HuH-7 (cell line): Measurements from ENCODE around the gene G6PC2.
"Not testable (repeated sequence)": the region's sequence is repeated elsewhere in the genome, so short reads cannot be mapped to it uniquely, and the experiment has no call there.

Source experiments
- DNase-seq: peaks from one replicate; pipeline ENCODE4 v3.0.0; 2011; ENCODE audit warnings: low spot score

G6PC2 gene

DNA sequence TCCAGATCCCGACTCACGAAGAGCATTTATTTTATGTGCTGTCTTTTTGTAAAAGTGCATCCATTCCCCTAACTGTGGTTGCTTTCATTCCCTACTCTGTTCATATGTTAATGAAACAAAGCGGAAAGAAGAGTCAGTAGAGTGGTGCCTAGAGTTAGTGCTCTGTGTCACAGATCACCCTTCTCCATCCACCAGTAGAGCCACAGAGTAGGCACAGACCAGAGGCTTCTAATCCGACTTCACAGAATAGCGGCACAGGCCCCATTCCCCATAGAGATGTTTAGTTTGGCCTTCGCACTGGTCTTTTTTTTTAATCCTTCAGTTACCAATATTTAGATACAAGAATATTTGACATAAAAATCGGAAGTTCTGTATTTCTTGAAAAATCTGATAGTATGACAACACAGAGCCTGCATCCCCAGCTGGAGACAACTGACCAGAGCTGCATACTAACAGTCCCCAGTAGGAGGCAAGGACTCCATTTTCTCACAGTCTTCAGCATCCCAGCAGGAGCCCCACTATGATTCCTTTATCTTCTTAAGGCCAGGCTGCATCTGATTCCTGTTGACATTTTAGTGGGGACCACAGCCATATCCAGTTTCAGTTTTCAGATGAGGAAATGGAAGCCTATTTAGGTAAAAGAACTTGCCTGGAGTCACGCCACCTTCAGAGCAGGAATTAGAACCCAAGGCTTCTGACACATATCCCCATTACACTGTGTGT, 7.0 kb downstream of the G6PC2 start:
- DNase-seq: no peak

DNA sequence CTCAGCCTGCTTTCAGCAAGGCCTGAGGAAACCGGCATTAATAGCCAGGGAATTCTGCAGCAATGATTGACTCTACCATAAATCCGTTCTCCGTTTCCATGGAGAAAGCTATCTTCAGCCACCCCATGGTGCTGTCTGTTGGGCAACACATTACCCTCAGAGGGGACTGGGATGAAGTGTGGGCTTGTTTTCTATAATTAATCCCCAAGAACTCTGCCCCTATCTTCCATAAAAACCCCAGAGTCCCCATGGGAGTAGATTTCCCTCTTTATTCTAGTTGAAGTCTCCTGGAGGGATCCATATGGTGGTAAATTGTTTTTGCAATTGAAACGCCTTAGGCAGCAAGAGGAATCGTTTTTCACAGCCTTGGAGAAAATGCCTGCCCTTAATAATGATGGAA, 9.2 kb downstream of the G6PC2 start:
- DNase-seq: no peak

DNA sequence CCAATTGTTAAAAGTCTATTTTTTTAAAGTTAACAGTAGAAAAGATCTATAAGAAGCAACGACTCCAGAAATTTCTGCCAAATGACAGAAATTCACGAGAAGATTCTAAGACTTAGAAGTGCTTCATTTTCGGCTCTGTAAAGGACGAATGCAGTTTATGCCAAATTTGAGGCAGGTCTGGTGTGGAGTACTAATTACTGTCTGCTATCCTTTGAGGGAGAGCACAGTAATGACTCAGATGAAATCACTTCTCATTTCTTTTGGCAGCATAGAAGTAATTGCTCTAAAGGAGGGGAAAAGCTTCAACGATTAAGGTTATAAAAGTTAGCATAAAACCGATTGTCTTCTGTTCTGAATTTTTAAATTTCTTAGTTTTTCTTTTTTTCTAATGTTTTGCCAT, 11.4 kb downstream of the G6PC2 start:
- no peak for DNase-seq

DNA sequence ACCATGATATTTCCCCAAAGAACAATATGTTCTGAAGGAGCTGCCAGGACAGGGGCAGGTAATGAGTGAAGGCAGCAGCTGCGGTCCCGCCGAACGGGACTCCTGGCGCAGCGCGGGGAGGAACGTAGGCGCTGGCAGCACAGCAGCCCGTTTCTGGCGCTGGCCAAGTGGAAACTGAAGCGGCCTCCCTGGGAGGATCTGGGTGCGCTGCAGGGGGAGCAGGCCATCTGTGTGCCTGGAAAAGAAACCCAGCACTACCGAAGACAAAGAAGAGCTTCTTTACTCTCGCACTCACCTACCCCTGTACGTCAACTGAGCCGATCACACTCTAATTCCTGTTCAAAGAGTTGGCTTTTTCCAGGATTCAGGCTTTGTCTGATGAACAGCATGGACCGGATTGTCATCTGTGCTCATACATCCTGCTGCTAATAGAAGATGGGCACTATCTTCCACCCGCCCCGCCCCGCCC, 11.8 kb downstream of the G6PC2 start:
- DNase-seq: no peak

DNA sequence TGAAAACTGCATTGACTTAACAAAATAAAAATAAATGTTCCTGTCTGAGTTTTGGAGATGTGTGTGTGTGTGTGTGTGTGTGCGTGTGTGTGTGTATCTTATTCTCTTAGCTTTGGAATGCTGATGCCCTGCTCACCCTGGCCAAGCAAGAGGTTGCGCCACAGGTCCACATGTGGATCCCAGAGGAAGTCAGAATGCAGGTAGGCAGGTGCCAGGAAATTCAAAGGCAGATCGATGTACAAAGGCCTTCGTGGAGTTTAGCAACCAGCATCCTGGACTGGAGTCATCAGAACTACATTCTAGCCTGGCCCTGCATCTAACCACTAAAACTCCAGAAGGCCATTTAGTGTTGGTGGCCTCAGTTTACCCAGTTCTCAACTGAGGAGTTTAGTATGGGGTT, 12.4 kb downstream of the G6PC2 start:
- DNase-seq: no peak

DNA sequence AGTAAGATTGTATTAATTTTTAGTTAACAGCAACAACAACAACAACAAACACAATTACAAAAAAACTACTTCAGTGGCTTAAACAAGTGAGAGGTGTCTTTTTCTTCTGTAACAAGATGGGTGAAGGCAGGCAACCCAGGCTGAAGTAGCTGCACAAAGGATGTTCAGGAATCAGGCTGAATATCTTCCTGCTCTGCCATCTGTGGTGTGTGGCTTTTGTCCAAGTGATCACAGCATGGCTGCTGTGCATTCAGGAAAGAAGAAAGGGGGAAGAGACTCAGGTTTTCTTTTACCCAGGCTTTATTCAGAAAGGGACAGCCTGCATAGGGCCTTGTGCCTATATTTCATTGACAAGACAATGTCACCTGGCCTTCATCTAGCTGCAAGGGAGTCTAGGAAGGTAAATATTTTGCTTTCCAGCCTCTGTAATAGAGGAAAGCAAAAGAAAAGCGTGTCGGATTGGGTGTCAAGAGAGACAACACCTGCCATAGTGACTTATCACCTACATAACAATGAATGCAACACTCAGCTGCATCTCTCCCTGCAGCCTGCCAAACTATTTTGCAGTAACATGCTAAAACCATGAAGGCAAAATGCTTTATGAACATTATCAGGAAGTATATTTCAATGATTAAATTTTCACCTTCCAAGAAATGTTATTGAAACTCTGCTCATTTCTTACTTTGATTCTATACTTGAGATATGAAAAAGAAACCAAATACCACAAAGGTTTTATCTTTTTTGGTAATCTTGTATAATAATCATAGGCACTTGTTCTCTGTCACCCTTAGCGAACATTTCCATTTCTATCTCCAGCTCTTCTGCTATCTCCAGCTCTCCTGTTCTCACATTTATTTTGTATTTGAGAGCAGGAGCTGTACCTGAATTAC, 14.6 kb downstream of the G6PC2 start:
- DNase-seq: no peak

DNA sequence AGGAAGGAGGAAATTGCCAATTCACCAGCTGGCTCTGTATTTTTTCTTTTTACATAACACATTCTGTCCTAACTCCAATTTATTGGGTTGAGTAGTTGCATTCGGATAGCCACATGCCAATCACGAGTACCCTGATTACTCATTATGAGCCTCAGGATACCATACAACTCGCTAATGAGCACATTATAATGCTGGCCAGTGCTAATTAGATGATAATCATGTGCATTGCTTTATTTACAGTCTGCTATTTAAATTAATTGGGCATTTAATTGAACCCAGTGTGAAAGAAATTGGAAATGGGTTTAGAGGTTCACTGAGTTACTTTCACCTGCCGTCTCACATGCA, 15.2 kb downstream of the G6PC2 start:
- no peak for DNase-seq

DNA sequence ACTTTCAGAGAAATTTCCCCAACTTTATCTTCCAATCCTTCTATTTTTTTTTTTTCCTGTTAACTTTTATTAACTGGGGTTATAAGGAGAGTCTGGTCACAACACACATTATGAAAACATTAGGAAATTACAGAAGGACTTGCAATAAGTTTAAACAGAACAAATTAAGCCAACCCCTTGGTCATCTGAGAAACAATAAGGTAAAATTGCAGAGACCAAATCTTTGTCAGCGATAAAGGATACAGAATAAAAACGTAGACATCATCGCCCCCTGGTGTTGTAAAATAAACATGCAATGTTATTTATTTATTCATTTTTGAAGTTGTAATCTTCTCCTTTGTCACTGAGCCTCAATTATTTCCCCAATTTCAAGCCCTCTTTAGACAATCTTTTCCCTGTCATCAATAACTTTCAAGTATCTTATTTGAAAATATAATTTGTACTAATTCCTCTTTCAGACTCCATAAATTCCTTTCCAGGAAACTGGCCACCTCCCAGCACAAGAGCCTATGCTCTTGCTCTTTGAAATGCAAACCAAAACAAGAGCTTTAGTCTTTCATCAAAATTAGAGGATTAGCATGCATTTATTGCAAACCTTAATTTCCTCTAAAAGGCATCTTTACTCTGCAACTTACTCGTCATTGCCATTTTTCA, 19.5 kb downstream of the G6PC2 start:
- DNase-seq: peak; percentile 48

DNA sequence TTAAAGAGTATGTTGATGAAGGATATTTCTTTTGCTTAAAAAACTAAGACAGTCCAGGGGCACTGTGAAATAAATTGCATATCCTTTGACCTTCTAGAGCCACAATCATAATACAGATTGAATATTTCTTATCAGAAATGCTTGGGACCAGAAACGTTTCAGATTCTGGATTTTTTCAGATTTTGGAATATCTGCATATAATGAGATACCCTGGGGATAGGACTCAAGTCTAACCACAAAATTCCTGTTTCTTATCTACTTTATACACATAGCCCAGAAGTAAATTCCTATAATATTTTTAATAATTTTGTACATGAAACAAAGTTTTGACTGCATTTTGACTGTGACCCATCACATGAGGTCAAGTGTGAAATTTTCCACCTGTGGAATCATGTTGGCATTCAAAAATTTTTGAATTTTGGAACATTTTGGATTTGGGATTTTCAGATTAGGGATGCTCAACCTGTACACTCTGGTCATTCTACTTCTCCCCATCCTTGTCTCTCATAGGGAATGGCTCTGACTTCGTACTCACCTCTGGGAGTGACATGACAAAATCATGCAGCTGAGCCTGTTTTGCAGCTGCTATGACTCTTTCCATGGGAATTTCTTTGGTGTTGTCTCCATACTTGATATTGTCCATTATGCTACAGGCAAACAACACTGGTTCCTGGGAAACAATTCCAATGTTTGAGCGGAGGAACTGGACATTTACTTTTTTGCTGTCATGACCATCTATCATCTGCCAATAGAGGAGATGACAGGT, 25.7 kb downstream of the G6PC2 start:
- DNase-seq: no peak

DNA sequence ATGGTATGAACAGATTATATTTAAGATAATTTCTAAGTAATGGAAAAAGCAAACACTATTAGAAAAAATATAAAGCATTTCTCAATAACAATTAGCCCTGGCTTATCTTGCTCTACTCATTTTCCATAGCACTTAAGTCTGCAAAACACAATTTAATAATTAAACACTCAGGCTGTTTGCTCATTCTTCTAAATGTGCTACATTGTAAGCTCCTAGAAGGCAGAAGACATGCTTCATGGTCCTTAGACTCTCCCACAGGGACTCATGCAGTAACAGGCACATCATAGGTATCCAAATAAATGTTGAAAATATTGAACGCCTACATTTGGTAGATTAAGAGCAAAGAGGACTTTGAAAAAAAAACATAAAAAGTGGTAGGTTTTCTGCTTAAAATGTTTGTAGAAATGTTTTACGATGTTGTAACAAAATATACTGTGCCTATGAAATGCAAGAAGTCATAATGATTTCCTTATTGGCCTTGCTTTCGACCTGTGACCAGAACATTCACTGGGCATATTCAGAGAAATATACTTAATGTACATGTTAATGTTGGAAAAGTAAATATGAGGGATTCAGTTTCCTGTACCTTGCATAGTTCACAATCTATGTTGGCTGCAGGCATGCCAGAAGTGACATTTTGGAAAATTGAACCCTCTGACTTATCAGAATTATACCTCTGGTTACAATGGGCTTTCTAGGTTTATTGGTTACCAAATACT, 27.2 kb downstream of the G6PC2 start:
- DNase-seq: no peak

DNA sequence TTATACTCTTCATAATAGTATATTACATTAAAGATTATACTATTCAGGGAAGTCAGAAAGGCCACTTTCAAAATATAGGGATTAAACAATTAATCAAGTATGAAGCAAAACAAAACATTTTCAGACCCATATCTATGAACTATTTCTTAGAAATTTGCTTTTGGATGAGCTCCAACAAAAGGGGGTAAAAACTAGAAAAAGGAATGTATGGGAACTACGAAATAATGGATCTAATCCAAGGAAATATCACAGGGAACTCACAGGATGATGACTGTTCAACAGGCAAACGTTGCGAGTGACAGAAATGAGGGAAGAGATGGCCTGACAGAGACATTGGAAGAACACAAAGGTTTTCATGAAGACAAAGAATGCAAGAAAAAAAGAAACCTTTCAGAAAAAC, 27.9 kb downstream of the G6PC2 start:
- no peak for DNase-seq

DNA sequence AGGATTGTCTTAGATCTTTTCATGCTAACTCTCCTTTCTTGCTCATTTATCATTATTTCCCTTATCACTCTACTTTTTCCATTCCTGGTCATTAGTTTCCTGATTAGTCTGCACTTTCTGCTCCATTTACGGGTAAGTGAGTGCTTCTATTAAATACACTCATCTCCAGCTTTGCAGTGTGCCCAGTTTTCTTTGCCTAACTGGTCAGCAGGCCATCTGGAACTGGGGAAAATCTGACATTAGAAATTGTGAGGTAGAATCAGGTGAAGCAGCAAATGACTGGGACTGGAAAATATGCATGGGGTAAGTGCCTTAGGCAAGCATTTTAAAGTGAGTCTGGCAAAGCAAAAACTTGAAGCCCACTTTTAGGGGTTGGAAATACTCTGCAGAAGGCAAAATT, 29.2 kb downstream of the G6PC2 start:
- DNase-seq: no peak

DNA sequence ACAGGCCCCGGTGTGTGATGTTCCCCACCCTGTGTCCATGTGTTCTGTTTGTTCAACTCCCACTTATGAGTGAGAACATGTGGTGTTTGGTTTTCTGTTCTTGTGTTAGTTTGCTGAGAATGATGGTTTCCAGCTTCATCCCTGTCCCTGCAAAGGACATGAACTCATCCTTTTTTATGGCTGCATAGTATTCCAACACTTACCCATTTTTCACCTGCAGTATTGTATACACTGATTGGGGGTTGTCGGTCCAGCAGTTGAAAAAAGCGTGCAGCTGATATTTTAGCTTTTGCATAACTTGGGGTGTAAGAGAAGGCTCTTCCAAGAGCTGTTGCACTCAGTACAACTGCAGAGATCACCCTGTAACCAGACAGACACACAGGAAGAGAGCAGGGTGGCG, 31.1 kb downstream of the G6PC2 start:
- DNase-seq: not testable (repeated sequence)

DNA sequence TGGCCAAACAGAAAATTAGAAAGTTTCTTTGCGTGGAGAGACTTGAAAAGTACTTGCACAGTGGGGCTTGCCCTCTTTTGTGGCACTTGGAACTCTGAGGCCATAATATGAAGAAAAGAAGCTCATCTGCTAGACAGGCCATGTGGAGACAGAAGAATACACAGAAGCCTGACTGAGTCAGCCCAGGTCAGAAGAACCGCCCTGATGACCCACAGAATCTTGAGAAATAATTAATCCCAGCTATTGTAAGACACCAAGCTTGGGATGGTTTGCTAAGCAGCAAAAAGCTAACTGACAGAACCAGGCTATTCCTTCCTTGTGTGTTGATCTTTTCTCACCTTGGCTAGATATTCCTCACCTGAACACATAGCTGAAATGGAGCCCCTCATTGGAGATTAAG, 33.7 kb downstream of the G6PC2 start:
- DNase-seq: no peak

DNA sequence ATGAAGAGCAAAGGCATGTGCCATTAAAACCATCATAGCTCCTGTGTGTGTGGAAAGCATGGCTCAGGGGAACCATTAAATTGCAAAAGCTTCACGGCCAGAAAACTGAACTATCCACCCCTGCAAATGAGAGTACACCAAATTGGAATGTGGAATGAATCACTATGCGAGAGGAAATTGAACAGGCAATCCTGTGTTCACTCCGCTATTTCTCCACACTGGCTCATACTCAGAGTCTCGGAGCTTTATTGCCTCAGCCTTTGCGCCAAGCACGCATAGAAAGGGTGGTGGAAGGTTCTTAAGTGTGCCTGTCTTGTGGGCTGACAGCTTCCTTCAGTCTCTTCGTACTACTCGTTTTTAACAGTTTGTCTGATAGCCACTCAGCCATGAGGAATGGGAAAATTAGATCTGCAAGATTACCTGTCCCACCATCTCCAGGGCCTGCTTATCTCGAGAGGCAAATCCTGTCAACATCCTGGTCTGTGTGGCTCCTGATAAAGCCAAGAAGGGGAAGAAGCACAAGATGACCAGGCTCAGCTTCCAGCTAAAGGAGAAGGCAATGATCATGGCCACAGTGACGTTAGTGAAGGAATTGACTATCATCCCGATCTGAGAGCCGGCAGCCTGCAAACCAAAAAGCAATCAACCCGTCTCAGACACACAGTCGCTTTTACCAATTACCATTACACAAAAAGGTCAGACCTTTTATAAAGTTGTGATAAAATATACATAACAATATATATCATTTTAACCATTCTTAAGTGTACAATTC, 34.9 kb downstream of the G6PC2 start:
- DNase-seq: no peak

DNA sequence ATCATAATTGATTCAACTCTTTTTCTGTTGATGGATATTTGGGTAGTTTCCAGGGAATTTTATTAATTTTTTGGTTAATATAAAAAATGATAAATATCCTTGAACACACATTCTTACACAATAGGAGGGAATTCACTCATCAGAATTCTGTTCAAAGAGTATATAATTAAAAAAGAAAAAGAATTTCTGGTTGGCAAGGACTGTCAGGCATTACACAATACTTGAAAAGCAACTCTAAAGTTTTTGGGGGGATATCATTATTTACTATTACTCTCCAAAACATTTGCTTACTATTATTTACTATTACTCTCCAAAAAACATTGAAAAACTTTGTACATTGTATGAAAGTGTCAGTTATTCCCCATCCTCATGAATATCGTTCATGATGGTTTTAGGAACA, 38.0 kb downstream of the G6PC2 start:
- DNase-seq: no peak

DNA sequence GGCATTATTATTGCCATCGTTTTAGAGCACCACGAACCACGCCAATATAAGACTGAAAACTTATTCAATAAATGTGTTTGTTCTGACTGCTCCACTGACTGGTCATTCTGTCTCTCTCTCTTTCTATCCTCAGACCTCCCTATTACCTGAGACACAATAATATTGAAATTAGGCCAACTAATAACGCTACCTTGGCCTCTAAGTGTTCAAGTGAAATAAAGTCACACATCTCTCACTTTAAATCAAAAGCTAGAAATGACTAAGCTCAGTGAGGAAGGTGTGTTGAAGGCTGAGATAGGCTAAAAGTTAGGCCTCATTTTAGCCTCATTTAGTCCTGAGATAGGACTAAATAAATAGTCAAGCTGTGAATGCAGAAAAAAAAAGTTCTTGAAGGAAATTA, 38.8 kb downstream of the G6PC2 start:
- DNase-seq: no peak

DNA sequence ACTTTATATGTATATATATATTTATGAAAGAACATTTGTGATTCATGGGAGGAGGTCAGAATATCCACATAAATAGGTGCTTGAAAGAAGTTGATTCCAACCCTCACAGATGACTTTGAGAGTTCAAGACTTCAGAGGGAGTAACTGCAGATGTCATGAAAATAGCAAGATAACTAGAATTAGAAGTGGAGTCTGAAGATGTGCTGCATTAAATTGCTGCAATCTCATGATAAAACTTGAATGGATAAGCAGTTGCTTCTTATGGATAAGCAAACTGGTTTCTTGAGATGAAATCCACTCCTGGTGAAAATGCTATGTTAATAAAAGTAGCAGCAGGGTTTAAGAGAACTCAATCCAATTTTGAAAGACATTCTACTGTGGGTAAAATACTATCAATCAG, 40.2 kb downstream of the G6PC2 start:
- no peak for DNase-seq

DNA sequence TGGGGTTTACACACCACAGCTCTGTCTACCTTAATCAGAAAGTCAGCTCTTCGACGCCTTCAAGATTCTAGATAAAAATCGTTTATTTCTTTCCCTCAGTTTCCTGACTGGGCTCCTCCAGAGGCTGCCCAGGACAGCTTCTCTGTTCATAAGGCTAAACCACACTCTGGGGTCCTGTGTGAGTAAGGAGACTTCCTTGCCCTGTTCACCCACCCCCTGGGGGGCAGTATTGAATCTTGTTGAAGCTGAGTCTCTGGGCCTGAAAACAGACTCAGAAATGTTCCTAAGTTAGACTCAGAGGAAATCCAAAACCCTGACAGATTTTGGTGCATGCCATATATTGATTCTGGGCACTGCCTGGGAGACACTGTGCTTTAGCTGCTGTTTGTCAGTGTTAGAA, 43.0 kb downstream of the G6PC2 start:
- DNase-seq: no peak

DNA sequence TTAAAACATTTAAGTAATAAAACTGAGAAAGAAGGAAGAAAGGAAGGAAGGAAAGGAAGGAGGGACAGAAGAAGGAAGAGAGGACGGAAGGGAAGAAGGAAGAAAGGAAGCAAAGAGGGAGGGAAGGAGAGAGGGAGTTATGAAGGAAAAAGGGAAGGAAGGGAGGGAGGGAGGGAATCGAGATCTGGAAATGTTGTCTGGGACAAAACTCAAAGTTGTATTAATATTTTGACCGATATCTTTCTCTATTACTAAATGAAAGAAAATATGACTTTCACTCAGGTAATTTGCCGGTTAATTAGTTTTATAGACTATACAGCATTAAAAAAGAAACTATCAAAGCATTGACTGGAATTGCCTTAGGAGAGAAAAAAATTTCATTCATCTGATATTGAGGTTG, 44.4 kb downstream of the G6PC2 start:
- no peak for DNase-seq
